Nephron (organoid): Measurements from ENCODE around the gene OR56A5.

Source experiments
- H3K27ac Mint-ChIP-seq, 3 experiments: 2 replicates each; pipeline ENCODE4 v1.8.0; 2020; ENCODE audit warnings: mixed read lengths in 3 of 3, mild to moderate bottlenecking in 2 of 3, moderate library complexity in 1 of 3
- H3K27me3 Mint-ChIP-seq: 2 replicates; pipeline ENCODE4 v1.8.0; 2021; ENCODE audit warnings: low read depth, mild to moderate bottlenecking, moderate library complexity, mixed read lengths
- H3K36me3 Mint-ChIP-seq: 2 replicates; pipeline ENCODE4 v1.8.0; 2020; ENCODE audit warnings: low read depth, mixed read lengths
- H3K4me1 Mint-ChIP-seq: 2 replicates; pipeline ENCODE4 v1.8.0; 2020; ENCODE audit warnings: mixed read lengths
- H3K4me3 Mint-ChIP-seq, 3 experiments: 2 replicates each; pipeline ENCODE4 v1.8.0; 2020; ENCODE audit warnings: mild to moderate bottlenecking in 3 of 3, mixed read lengths in 3 of 3, moderate library complexity in 2 of 3
- H3K9me3 Mint-ChIP-seq: 2 replicates; pipeline ENCODE4 v1.8.0; 2020; ENCODE audit warnings: mixed read lengths
- TF ChIP-seq, protein P1 (sequence below), 3 experiments: fragments of 200-600 bp; sonication (generic); IDR thresholded peaks; one replicate each; pipeline ENCODE4 v1.5.0; 2021; ENCODE audit warnings: antibody characterized with exemption in 3 of 3; ENCODE audit not compliant: unreplicated experiment in 3 of 3

Gene OR56A5

DNA sequence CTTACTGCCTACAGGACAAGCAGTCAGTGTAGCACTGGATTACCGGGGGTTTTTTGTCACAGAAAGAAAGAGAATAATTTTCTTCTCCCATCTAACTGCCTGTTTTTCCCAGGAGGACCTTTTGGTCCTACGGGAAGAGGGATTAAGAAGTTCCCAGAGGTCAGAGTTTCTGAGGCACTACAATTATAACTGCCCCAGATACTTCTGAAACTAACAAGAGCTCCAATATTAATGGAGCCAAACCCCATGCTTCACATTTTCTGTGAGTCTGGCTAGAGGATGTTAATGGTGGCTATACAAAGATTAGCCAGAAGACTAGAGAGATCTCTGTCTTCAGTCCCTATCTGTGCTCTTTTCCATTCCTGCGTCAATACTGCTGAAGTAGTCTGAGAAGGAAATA, 26.3 kb downstream of the OR56A5 start, which contains the start of gene OR56A3:
TSS of gene OR56A3 (plus strand) at position 301 of the 400 bp plus-strand sequence. CDS start 5,096 bp downstream, outside the sequence.
- H3K4me3 Mint-ChIP-seq: no peak within 1 kb of the TSS
- H3K9me3 Mint-ChIP-seq: peaks cover 11% of the 10 kb centered on the region
- H3K36me3 Mint-ChIP-seq: no peaks in the 10 kb centered on the region
- H3K27me3 Mint-ChIP-seq: no peaks in the 10 kb centered on the region
- H3K27ac Mint-ChIP-seq: no peak within 1 kb of the TSS
- TF ChIP-seq, protein P1, sequence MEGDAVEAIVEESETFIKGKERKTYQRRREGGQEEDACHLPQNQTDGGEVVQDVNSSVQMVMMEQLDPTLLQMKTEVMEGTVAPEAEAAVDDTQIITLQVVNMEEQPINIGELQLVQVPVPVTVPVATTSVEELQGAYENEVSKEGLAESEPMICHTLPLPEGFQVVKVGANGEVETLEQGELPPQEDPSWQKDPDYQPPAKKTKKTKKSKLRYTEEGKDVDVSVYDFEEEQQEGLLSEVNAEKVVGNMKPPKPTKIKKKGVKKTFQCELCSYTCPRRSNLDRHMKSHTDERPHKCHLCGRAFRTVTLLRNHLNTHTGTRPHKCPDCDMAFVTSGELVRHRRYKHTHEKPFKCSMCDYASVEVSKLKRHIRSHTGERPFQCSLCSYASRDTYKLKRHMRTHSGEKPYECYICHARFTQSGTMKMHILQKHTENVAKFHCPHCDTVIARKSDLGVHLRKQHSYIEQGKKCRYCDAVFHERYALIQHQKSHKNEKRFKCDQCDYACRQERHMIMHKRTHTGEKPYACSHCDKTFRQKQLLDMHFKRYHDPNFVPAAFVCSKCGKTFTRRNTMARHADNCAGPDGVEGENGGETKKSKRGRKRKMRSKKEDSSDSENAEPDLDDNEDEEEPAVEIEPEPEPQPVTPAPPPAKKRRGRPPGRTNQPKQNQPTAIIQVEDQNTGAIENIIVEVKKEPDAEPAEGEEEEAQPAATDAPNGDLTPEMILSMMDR (IDR thresholded peaks at IDR 0.05; ENCODE audit: unreplicated experiment in 3 of 3): no peak
- no peaks in the 10 kb centered on the region for H3K4me1 Mint-ChIP-seq

- Mint-ChIP-seq H3K4me1 (no peaks in the 10 kb centered on the region), H3K36me3 (no peaks in the 10 kb centered on the region), H3K4me3 (no peak overlapping the region), H3K27ac (no peak overlapping the region), H3K27me3 (no peaks in the 10 kb centered on the region), H3K9me3 (peaks cover 20% of the 10 kb centered on the region)
- TF ChIP-seq, protein P1 (IDR thresholded peaks at IDR 0.05; ENCODE audit: unreplicated experiment in 3 of 3): no peak
These were observed 27.5 kb downstream of the OR56A5 start for GRCh38 chr11:5940748-5941147.

DNA sequence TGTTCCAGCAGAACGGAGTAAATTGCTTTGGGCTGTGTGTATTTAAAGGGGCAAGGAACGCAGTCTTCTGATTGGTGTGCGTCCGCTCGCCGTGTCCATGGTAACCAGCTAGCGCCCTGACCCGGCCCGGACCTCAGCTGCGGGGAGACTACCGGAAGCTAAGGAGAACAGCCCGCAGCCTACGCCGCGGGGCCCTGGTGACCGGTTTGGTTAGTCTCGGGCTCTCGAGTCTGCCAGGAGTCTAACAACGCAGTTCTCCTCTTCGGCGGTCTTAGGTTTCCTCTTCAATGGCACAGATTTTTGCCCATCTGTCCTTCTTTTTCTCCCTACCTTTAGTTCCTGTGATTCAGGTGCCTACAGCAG, 29.7 kb downstream of the OR56A5 start:
- H3K9me3 Mint-ChIP-seq: peaks cover 25% of the 10 kb centered on the region
- no peaks in the 10 kb centered on the region for H3K4me1 Mint-ChIP-seq

GRCh38 chr11:5937868-5938602, 30.3 kb downstream of the OR56A5 start:
- Mint-ChIP-seq H3K4me1 (no peaks in the 10 kb centered on the region), H3K27ac (no peak overlapping the region), H3K4me3 (no peak overlapping the region), H3K9me3 (peaks cover 30% of the 10 kb centered on the region), H3K27me3 (no peaks in the 10 kb centered on the region), H3K36me3 (no peaks in the 10 kb centered on the region)
- TF ChIP-seq, protein P1 (IDR thresholded peaks at IDR 0.05; ENCODE audit: unreplicated experiment in 3 of 3): no peak

More for the DNA sequence above, 29.7 kb downstream of the OR56A5 start:
- Mint-ChIP-seq H3K27ac (no peak overlapping the region), H3K36me3 (no peaks in the 10 kb centered on the region), H3K27me3 (no peaks in the 10 kb centered on the region), H3K4me3 (no peak overlapping the region)
- TF ChIP-seq, protein P1 (IDR thresholded peaks at IDR 0.05; ENCODE audit: unreplicated experiment in 3 of 3): no peak

- Mint-ChIP-seq H3K27ac (no peak overlapping the region), H3K36me3 (no peaks in the 10 kb centered on the region), H3K9me3 (peaks cover 61% of the 10 kb centered on the region), H3K4me3 (no peak overlapping the region), H3K4me1 (no peaks in the 10 kb centered on the region), H3K27me3 (no peaks in the 10 kb centered on the region)
- TF ChIP-seq, protein P1 (IDR thresholded peaks at IDR 0.05; ENCODE audit: unreplicated experiment in 3 of 3): no peak
These were observed 35.2 kb downstream of the OR56A5 start for GRCh38 chr11:5933116-5933515.

DNA sequence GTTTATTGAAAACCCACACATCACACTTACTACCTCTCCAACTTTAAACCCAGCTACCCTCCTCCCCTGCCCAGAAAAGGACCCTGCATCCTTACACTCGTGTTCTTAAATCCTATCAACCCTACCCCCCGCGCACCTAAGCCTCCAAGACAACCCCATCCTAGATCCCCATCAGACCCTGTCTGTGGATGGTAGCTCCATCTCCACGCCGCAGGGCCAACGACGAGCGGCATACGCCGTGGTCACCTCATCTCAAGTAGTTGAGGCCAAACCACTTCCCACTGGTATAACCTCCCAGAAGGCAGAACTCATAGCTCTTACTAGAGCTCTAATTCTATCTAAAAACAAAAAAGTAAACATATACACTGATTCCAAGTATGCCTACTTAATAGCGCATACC, 35.6 kb downstream of the OR56A5 start:
- no peaks in the 10 kb centered on the region for H3K4me1 Mint-ChIP-seq
- TF ChIP-seq, protein P1 (IDR thresholded peaks at IDR 0.05; ENCODE audit: unreplicated experiment in 3 of 3): no peak
- H3K9me3 Mint-ChIP-seq: peaks cover 57% of the 10 kb centered on the region
- H3K27ac Mint-ChIP-seq: no peak overlapping the region
- H3K4me3 Mint-ChIP-seq: no peak overlapping the region
- no peaks in the 10 kb centered on the region for H3K36me3 Mint-ChIP-seq
- no peaks in the 10 kb centered on the region for H3K27me3 Mint-ChIP-seq
